Measurements from ENCODE around the gene SDCBP2. TPM values are rescaled to one million over a fixed set of nuclear protein-coding genes. Genes with fewer than 3 reads are reported as not detected.
A peak's percentile ranks its signal among the peaks of the same experiment; 100 is the strongest.

Gene SDCBP2, protein sequence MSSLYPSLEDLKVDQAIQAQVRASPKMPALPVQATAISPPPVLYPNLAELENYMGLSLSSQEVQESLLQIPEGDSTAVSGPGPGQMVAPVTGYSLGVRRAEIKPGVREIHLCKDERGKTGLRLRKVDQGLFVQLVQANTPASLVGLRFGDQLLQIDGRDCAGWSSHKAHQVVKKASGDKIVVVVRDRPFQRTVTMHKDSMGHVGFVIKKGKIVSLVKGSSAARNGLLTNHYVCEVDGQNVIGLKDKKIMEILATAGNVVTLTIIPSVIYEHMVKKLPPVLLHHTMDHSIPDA
- 1 to 10 TPM; 4.4 to 5.9 TPM for total RNA-seq

DNA sequence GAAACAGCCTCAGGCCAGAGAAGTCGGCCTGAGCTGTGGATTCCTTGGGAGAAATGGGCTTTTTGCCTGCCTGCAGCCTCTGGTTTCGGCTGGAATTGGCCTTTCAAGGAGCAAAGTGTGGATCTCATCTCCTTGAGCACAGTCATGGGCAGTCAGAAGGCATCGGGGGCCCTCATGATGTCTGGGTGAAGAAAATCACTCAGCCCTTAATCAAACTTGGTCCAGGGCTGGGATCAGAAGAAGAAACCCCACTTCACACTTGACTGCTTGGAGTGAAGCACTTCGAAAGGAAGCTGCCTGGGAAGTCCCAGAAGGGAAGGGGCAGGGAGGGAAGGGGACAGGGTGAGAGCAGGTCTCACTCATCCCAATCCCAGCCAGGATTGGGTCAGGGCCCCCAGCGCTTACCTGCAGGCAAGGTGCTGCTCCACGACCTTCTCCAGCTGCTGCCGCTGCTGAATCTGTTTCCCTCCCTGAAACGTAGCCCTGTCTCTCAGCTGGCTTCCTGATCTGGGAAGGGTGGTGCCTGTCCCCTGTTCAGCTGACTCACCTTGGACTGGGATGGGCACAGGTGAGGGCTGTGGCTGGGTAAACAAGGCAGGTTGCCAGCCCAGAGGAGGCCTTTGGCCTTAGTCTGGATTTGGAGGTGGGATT is at the start of gene SDCBP2:
SDCBP2 (minus strand) TSS at position 460 of the 651 bp plus-strand sequence. CDS start 8,723 bp downstream, outside the sequence.
- peaks cover 48% of the 10 kb centered on the region for H3K4me1 Mint-ChIP-seq (ENCODE audit: low read depth)
- DNase-seq = peak; percentile 7
- CTCF ChIA-PET = interaction anchor here (1.3 to 1.8 kb wide), 3 partner anchors 16 to 138 kb away, joined by 3 to 6 read pairs (median 3); partner anchors contain the start of gene NSFL1C
- H3K36me3 Mint-ChIP-seq = peaks cover 26% of the 10 kb centered on the region
- intact Hi-C loops (cut with micrococcal nuclease) = loop anchor here (5.0 kb wide), 2 partner anchors 298 to 328 kb away; partner anchors contain the start of gene SIRPG
- no peaks in the 10 kb centered on the region for H3K27me3 Mint-ChIP-seq
- peak within 1 kb of the TSS; percentile 88 for H3K27ac Mint-ChIP-seq
- H3K4me3 Mint-ChIP-seq = no peak within 1 kb of the TSS
- POLR2A ChIA-PET = interaction anchor here (1.0 kb wide), 1 partner anchor 106 kb away, joined by 3 read pairs; no protein-coding TSS in a partner anchor
- no peaks in the 10 kb centered on the region for H3K9me3 Mint-ChIP-seq

DNA sequence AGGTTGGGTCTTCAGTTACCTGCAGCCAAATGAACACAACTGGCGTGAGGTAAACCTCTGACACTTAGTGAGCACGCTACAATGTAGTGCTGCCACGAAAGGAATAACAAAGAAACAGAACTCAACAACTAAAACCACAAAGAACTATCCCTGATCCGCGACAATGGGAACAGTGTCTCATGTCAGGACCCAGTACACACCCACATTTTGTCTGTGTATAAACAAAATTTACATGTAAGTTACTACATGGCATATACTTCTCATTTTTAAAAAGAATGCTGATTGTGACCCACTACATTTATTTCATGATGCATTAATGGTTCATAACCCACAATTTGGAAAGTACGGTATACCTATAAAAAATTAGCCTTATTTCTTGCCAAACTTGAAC is 49.8 kb upstream of the SDCBP2 start:
- intact Hi-C loops (cut with micrococcal nuclease) = no loop called here
- no peak for DNase-seq
- Mint-ChIP-seq H3K9me3 (no peaks in the 10 kb centered on the region), H3K27ac (peak overlapping the region; percentile 95), H3K4me3 (no peak overlapping the region), H3K36me3 (peaks cover 40% of the 10 kb centered on the region), H3K27me3 (no peaks in the 10 kb centered on the region), H3K4me1 (ENCODE audit: low read depth) (peaks cover 85% of the 10 kb centered on the region)
- ChIA-PET CTCF (interaction anchor here (0.9 to 1.3 kb wide), 2 partner anchors 13 to 14 kb away, joined by 3 to 4 read pairs; partner anchors contain the start of gene FKBP1A), POLR2A (interaction anchor here (1.0 kb wide), 1 partner anchor 11 kb away, joined by 3 read pairs; no protein-coding TSS in a partner anchor)

DNA sequence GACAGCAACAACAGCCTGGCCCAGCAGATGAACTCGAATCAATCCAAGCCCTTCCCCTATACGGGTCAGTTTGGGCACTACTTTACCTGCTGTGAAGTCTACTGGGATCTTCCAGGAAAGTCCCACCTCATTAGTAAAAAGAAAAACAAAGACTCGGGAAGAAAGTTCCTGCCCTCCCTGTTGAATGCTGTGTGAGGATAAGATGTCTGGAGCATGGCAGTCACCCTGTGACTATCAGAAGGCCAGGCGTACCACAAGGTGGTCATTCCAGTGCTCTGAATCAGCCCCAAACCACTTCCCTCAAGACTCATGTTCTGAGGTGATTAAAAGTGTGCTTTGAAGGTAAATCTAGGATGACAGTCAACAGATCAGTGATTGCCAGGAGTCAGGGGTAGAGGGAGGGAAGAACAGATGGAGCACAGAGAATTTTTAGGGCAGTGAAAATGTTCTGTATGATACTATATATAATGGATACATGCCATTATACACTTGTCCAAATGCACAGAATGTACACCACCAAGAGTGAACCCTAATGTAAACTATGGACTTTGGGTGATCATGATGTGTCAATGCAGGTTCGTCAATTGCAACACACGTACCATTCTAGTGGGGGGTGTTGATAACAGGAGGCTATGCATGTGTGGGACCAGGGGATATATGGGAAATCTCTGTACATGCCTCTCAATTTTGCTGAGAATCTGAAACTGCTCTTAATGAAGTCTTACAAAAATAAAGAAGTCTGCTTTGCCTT is 49.2 kb upstream of the SDCBP2 start:
- peak; percentile 66 for DNase-seq
- Mint-ChIP-seq H3K27ac (peak overlapping the region; percentile 95), H3K36me3 (peaks cover 42% of the 10 kb centered on the region), H3K4me1 (ENCODE audit: low read depth) (peaks cover 84% of the 10 kb centered on the region), H3K27me3 (no peaks in the 10 kb centered on the region), H3K9me3 (no peaks in the 10 kb centered on the region), H3K4me3 (peak overlapping the region; percentile 34)
- intact Hi-C loops (cut with micrococcal nuclease) = loop anchor here (1.0 kb wide), 3 partner anchors 13 to 53 kb away; no protein-coding TSS in a partner anchor
- ChIA-PET POLR2A (interaction anchor here (1.2 to 2.1 kb wide), 4 partner anchors 14 to 53 kb away, joined by 3 to 8 read pairs (median 6); no protein-coding TSS in a partner anchor), CTCF (interaction anchor here (1.2 to 1.3 kb wide), 3 partner anchors 13 to 65 kb away, joined by 3 to 7 read pairs (median 5); no protein-coding TSS in a partner anchor)

DNA sequence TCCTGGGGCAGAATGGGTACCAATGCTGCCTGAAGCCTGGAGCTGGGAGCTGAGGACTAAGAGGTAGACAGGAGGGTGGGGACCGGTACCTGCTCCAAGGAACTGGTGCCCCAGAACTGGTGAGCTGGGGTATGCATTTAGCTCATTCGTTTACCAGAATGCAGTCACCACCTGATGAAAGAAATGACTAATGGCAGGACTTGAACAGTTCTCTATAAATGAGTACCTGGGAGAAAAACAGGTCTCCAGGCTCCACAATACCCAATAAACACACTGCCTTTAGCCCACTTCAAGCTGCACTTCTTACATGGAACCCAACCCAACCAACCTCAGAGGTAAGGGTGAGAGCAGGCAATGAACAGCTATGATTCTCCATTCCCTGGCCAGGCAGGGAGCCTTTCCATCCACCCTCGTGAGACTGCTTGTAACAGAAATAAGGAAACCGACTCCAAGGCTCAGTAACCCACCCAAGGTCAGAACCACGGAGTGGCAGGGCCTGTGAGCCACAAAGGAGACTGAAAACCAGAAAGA is 48.5 kb upstream of the SDCBP2 start:
- Mint-ChIP-seq H3K36me3 (peaks cover 44% of the 10 kb centered on the region), H3K9me3 (no peaks in the 10 kb centered on the region), H3K4me1 (ENCODE audit: low read depth) (peaks cover 80% of the 10 kb centered on the region), H3K27me3 (no peaks in the 10 kb centered on the region), H3K27ac (peak overlapping the region; percentile 95), H3K4me3 (peak overlapping the region; percentile 34)
- POLR2A ChIA-PET = interaction anchor here (0.8 to 2.1 kb wide), 7 partner anchors 9 to 52 kb away, joined by 3 to 8 read pairs (median 4); no protein-coding TSS in a partner anchor
- DNase-seq = peak; percentile 64
- intact Hi-C loops (cut with micrococcal nuclease) = loop anchor here (1.0 kb wide), 3 partner anchors 14 to 52 kb away; no protein-coding TSS in a partner anchor
- CTCF ChIA-PET = interaction anchor here (1.2 to 1.3 kb wide), 6 partner anchors 14 to 65 kb away, joined by 3 to 7 read pairs (median 5); partner anchors contain the start of gene FKBP1A

DNA sequence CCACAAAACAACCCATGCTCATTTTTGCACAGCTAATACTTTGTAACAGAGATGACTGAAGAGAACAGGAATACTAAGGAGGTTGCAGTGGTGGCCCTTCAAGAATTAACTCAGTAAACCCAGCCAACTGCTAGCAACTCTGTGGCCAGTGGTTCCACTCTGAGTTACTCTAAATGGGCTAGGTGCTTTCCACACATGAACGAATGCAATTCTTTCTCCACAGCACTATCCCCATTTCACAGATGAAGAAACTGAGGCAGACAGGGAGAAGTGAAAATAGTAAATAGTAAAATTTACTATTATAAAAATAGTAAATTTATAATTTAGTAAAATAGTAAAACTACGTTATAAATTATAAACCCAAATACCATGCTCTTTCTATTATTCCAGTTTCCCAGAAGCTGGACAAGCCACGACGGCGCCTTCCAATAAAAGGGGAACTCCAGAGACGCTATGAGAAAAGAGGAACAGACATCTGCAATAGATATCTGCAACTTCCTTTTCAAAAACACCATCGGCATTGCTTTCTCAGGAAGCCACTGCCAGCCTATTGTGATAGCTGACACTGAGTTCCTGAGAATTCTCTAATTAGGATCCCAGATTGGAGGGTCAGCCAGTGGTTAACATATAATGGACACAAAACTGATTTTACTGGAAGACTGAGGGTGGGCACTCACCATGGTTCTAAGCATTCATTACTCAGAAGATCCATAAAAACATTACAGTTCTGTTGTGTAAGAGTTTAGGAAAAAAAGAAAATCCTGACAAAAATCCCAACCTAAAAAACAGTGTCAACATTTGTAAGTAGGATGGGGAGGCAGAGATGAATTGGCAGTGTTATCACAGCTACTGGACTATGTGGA is 47.7 kb upstream of the SDCBP2 start:
- CTCF ChIA-PET = interaction anchor here (1.2 to 1.3 kb wide), 6 partner anchors 14 to 64 kb away, joined by 3 to 7 read pairs (median 5); partner anchors contain the start of gene FKBP1A
- Mint-ChIP-seq H3K9me3 (no peaks in the 10 kb centered on the region), H3K27ac (peak overlapping the region; percentile 95), H3K27me3 (no peaks in the 10 kb centered on the region), H3K4me3 (peak overlapping the region; percentile 22), H3K36me3 (peaks cover 48% of the 10 kb centered on the region), H3K4me1 (ENCODE audit: low read depth) (peaks cover 76% of the 10 kb centered on the region)
- intact Hi-C loops (cut with micrococcal nuclease) = loop anchor here (1.0 kb wide), 3 partner anchors 15 to 51 kb away; no protein-coding TSS in a partner anchor
- POLR2A ChIA-PET = interaction anchor here (0.8 to 2.1 kb wide), 8 partner anchors 10 to 51 kb away, joined by 3 to 8 read pairs (median 4); no protein-coding TSS in a partner anchor
- no peak for DNase-seq

DNA sequence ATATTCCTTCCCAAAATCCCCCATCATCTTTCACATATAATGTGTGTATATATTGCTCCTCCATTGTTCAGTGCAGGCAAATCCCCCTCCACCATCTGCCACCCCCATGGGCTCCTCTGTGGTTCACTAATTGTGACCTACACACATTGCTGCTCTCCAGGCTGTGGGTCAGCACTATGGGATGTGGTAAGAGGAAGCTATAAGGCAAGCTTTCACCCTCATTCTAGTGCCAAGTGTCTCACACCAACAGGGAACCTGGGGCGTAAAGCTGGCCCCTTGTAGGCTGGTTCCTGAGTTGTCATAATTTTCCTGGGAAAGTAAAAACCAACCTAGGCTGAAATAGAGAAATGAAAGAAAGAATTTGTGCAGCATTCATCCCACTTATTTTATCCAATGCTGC is 47.1 kb upstream of the SDCBP2 start:
- intact Hi-C loops (cut with micrococcal nuclease) = no loop called here
- Mint-ChIP-seq H3K4me1 (ENCODE audit: low read depth) (peaks cover 76% of the 10 kb centered on the region), H3K36me3 (peaks cover 52% of the 10 kb centered on the region), H3K4me3 (no peak overlapping the region), H3K9me3 (no peaks in the 10 kb centered on the region), H3K27ac (peak overlapping the region; percentile 69), H3K27me3 (no peaks in the 10 kb centered on the region)
- DNase-seq = no peak
- CTCF ChIA-PET = no interaction called here
- POLR2A ChIA-PET = interaction anchor here (1.0 to 2.1 kb wide), 2 partner anchors 16 to 48 kb away, joined by 3 to 8 read pairs; no protein-coding TSS in a partner anchor

DNA sequence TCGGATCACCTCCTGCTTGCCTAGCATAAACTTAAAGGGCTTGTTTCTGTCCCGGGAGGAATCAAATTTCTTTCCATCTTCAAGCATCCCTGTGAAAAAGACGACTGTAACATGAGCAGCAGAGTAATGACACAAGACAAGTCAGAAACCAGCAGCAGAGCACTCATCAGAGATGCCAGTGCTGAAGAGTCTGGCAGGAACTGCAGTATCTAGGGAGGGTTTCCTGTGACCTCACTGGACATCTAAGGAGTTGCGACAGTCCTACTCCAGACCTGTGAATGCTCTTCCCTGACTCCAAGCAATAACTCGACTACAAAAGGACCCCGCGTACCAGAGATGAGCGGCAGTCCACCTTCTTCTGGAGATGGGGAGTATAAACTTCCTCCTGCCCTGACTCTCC is 46.6 kb upstream of the SDCBP2 start:
- Mint-ChIP-seq H3K4me1 (ENCODE audit: low read depth) (peaks cover 71% of the 10 kb centered on the region), H3K36me3 (peaks cover 53% of the 10 kb centered on the region), H3K4me3 (no peak overlapping the region), H3K27ac (peak overlapping the region; percentile 69), H3K9me3 (no peaks in the 10 kb centered on the region), H3K27me3 (no peaks in the 10 kb centered on the region)
- CTCF ChIA-PET = no interaction called here
- POLR2A ChIA-PET = no interaction called here
- no peak for DNase-seq
- intact Hi-C loops (cut with micrococcal nuclease) = no loop called here

DNA sequence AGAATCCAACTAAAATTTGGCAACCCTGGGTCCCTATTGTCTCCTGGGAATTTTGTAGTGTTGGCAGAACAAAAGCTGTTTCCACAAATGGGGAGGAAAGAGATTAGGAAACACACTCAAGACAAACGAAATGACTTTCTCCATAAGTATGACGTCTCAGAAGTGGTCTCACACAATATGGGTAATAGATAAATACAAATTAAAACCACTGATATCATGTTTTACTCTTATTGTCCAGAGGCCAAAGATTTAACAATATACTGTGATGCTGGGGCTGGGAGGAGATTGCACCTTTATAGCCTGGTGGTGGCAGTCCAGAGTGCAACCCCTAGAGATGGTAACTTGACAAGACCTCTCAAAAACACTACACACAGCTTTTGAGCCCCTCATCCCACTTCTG is 45.3 kb upstream of the SDCBP2 start:
- H3K4me1 Mint-ChIP-seq (ENCODE audit: low read depth) = peaks cover 60% of the 10 kb centered on the region
- ChIA-PET POLR2A (no interaction called here), CTCF (no interaction called here)
- H3K9me3 Mint-ChIP-seq = no peaks in the 10 kb centered on the region
- H3K27ac Mint-ChIP-seq = no peak overlapping the region
- DNase-seq = no peak
- H3K4me3 Mint-ChIP-seq = no peak overlapping the region
- no peaks in the 10 kb centered on the region for H3K27me3 Mint-ChIP-seq
- H3K36me3 Mint-ChIP-seq = peaks cover 56% of the 10 kb centered on the region
- intact Hi-C loops (cut with micrococcal nuclease) = no loop called here

DNA sequence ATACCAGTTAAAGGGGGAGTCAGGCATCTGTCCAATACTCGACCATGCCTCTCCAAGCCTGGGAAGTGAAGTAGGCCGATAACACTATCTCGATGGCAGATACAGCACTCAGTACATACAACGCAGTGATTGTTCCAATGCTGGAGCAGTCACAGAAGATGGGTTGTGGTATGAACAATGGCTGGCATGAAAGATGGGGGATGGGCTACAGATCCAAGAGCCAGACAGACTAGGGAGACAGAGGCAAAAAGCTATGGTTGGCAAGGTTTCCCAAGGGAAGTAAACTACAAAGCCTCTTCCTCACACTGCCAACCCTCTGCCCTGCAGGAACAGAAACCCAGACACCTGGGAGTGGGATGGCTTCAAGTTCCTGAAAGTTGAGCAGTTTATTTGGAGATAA is 44.7 kb upstream of the SDCBP2 start:
- POLR2A ChIA-PET = no interaction called here
- DNase-seq = no peak
- no peak overlapping the region for H3K27ac Mint-ChIP-seq
- peaks cover 59% of the 10 kb centered on the region for H3K36me3 Mint-ChIP-seq
- H3K9me3 Mint-ChIP-seq = no peaks in the 10 kb centered on the region
- no peak overlapping the region for H3K4me3 Mint-ChIP-seq
- intact Hi-C loops (cut with micrococcal nuclease) = no loop called here
- H3K4me1 Mint-ChIP-seq (ENCODE audit: low read depth) = peaks cover 54% of the 10 kb centered on the region
- H3K27me3 Mint-ChIP-seq = no peaks in the 10 kb centered on the region
- CTCF ChIA-PET = no interaction called here

DNA sequence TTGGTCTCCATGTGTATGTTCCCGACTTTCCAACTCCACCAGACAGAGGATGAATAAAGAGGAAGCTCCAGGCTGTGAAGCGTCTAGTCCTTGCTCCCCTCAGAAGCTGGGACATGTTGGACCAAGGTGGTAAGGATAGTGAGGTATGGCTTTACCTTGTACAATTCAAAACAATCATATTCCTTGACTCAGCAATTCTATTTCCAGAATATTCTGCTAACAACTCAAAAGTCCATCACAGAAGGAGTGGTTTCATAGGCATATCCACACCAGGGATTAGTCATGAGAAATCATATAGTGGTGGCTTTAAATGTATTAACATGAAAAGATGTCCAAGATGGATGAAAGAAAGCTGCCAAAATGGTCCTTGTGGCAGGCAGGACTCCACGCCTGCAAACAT is 44.1 kb upstream of the SDCBP2 start:
- H3K27me3 Mint-ChIP-seq = no peaks in the 10 kb centered on the region
- intact Hi-C loops (cut with micrococcal nuclease) = no loop called here
- peaks cover 62% of the 10 kb centered on the region for H3K36me3 Mint-ChIP-seq
- no peak for DNase-seq
- H3K27ac Mint-ChIP-seq = peak overlapping the region; percentile 11
- ChIA-PET POLR2A (no interaction called here), CTCF (no interaction called here)
- no peaks in the 10 kb centered on the region for H3K9me3 Mint-ChIP-seq
- no peak overlapping the region for H3K4me3 Mint-ChIP-seq
- H3K4me1 Mint-ChIP-seq (ENCODE audit: low read depth) = peaks cover 48% of the 10 kb centered on the region
